ENCODE measurements around the gene FGF23. TPM values are rescaled to one million over a fixed set of nuclear protein-coding genes. Genes with fewer than 3 reads are reported as not detected.
A peak's percentile ranks its signal among the peaks of the same experiment; 100 is the strongest.
"Not testable (repeated sequence)": the region's sequence is repeated elsewhere in the genome, so short reads cannot be mapped to it uniquely, and the experiment has no call there.

Gene FGF23
- total RNA-seq, 1 donor from 2014 or later: not detected

- no peak overlapping the region for H3K4me3 Mint-ChIP-seq
These were observed 32.5 kb upstream of the FGF23 start for GRCh38 chr12:4412056-4412455.

GRCh38 chr12:4407136-4407535, 27.6 kb upstream of the FGF23 start:
- Mint-ChIP-seq H3K36me3 (no peaks in the 10 kb centered on the region), H3K4me3 (no peak overlapping the region), H3K4me1 (ENCODE audit: unreplicated experiment) (no peaks in the 10 kb centered on the region), H3K27ac (no peak overlapping the region), H3K9me3 (peaks cover 9% of the 10 kb centered on the region), H3K27me3 (peaks cover 20% of the 10 kb centered on the region)
- TF ChIP-seq CTCF (conservative IDR thresholded peaks at IDR 0.05): no peak
- no peak for DNase-seq (ENCODE audit: extremely low spot score, unreplicated experiment)

More at GRCh38 chr12:4412056-4412455, 32.5 kb upstream of the FGF23 start:
- no peak for TF ChIP-seq CTCF (conservative IDR thresholded peaks at IDR 0.05)
- peak overlapping the region; percentile 11 for H3K27ac Mint-ChIP-seq
- no peaks in the 10 kb centered on the region for H3K36me3 Mint-ChIP-seq
- H3K9me3 Mint-ChIP-seq: no peaks in the 10 kb centered on the region
- H3K4me1 Mint-ChIP-seq (ENCODE audit: unreplicated experiment): peaks cover 11% of the 10 kb centered on the region
- DNase-seq (ENCODE audit: extremely low spot score, unreplicated experiment): no peak
- H3K27me3 Mint-ChIP-seq: peaks cover 54% of the 10 kb centered on the region

- DNase-seq (ENCODE audit: extremely low spot score, unreplicated experiment); H3K27ac Mint-ChIP-seq; H3K36me3 Mint-ChIP-seq; H3K9me3 Mint-ChIP-seq; H3K4me1 Mint-ChIP-seq (ENCODE audit: unreplicated experiment); H3K4me3 Mint-ChIP-seq: not testable (repeated sequence)
- H3K27me3 Mint-ChIP-seq: peaks cover 18% of the 10 kb centered on the region
These were observed 25.5 kb upstream of the FGF23 start for GRCh38 chr12:4404877-4405637.

GRCh38 chr12:4402996-4403395, 23.5 kb upstream of the FGF23 start:
- DNase-seq (ENCODE audit: extremely low spot score, unreplicated experiment): no peak
- Mint-ChIP-seq H3K4me1 (ENCODE audit: unreplicated experiment) (no peaks in the 10 kb centered on the region), H3K27me3 (peaks cover 22% of the 10 kb centered on the region), H3K4me3 (no peak overlapping the region), H3K27ac (no peak overlapping the region), H3K36me3 (no peaks in the 10 kb centered on the region), H3K9me3 (peaks cover 9% of the 10 kb centered on the region)
- TF ChIP-seq CTCF (conservative IDR thresholded peaks at IDR 0.05): no peak

- no peak for TF ChIP-seq CTCF (conservative IDR thresholded peaks at IDR 0.05)
- no peaks in the 10 kb centered on the region for H3K4me1 Mint-ChIP-seq (ENCODE audit: unreplicated experiment)
- no peak overlapping the region for H3K4me3 Mint-ChIP-seq
- peaks cover 30% of the 10 kb centered on the region for H3K27me3 Mint-ChIP-seq
- H3K36me3 Mint-ChIP-seq: no peaks in the 10 kb centered on the region
- peaks cover 9% of the 10 kb centered on the region for H3K9me3 Mint-ChIP-seq
- H3K27ac Mint-ChIP-seq: no peak overlapping the region
- DNase-seq (ENCODE audit: extremely low spot score, unreplicated experiment): no peak
These were observed 21.6 kb upstream of the FGF23 start for GRCh38 chr12:4401117-4401516.

GRCh38 chr12:4395818-4396217, 16.3 kb upstream of the FGF23 start:
- no peaks in the 10 kb centered on the region for H3K9me3 Mint-ChIP-seq
- no peak overlapping the region for H3K4me3 Mint-ChIP-seq
- peaks cover 4% of the 10 kb centered on the region for H3K36me3 Mint-ChIP-seq
- peaks cover 51% of the 10 kb centered on the region for H3K27me3 Mint-ChIP-seq
- no peaks in the 10 kb centered on the region for H3K4me1 Mint-ChIP-seq (ENCODE audit: unreplicated experiment)
- TF ChIP-seq CTCF (conservative IDR thresholded peaks at IDR 0.05): no peak
- H3K27ac Mint-ChIP-seq: no peak overlapping the region
- no peak for DNase-seq (ENCODE audit: extremely low spot score, unreplicated experiment)

All from type B pancreatic cell (in vitro differentiated cells).